Liver (tissue), 9 donors: ENCODE data around the gene AFAP1L2. TPM values are rescaled to one million over a fixed set of nuclear protein-coding genes. Genes with fewer than 3 reads are reported as not detected.

Source experiments
- DNase-seq: peaks from one replicate; pipeline ENCODE4 v3.0.0-alpha.2; 2017; ENCODE audit warnings: low spot score
- H3K27ac ChIP-seq, 2 donors: one replicate each; pipeline ENCODE4 v1.7.0; 2013; ENCODE audit warnings: inconsistent platforms in 2 of 2, low read length in 2 of 2, control low read depth in 1 of 2, low read depth in 1 of 2, mild to moderate bottlenecking in 1 of 2
- H3K27me3 ChIP-seq, 4 donors: one replicate each; pipeline versions ENCODE4 v1.6.1 to v1.7.0; 2013; ENCODE audit warnings: low read length in 3 of 4, inconsistent platforms in 1 of 4, mild to moderate bottlenecking in 1 of 4, moderate library complexity in 1 of 4; ENCODE audit not compliant: control insufficient read depth in 4 of 4, insufficient read depth in 4 of 4
- H3K36me3 ChIP-seq, 4 donors: one replicate each; pipeline versions ENCODE4 v1.6.1 to v1.7.0; 2013; ENCODE audit warnings: low read length in 3 of 4, mild to moderate bottlenecking in 3 of 4, low read depth in 1 of 4, moderate library complexity in 1 of 4; ENCODE audit not compliant: control insufficient read depth in 4 of 4, insufficient read depth in 3 of 4
- H3K4me1 ChIP-seq, 4 donors: one replicate each; pipeline versions ENCODE4 v1.6.1 to v1.7.0; 2013; ENCODE audit warnings: low read length in 3 of 4, mild to moderate bottlenecking in 3 of 4, moderate library complexity in 1 of 4; ENCODE audit not compliant: control insufficient read depth in 4 of 4, insufficient read depth in 4 of 4
- H3K4me3 ChIP-seq, 3 donors: one replicate each; pipeline versions ENCODE4 v1.6.1 to v1.7.0; 2013; ENCODE audit warnings: low read length in 3 of 3, control low read depth in 1 of 3, low read depth in 1 of 3, mild to moderate bottlenecking in 1 of 3
- H3K9ac ChIP-seq, 2 donors: one replicate each; pipeline ENCODE4 v1.7.0; 2013; ENCODE audit warnings: low read length in 2 of 2, mild to moderate bottlenecking in 2 of 2, moderate library complexity in 2 of 2, control low read depth in 1 of 2, low read depth in 1 of 2
- H3K9me3 ChIP-seq, 4 donors: one replicate each; pipeline versions ENCODE4 v1.6.1 to v1.7.0; 2013; ENCODE audit warnings: low read length in 3 of 4; ENCODE audit not compliant: control insufficient read depth in 4 of 4
- EGR1 ChIP-seq, 2 donors: IDR thresholded peaks; 2 replicates each; pipeline ENCODE4 v1.6.1; 2016 to 2018; ENCODE audit warnings: antibody characterized with exemption in 2 of 2, low read depth in 2 of 2
- FOXA1 ChIP-seq: IDR thresholded peaks from 2 replicates; pipeline ENCODE4 v1.6.1; 2016; ENCODE audit warnings: antibody characterized with exemption
- FOXA2 ChIP-seq: IDR thresholded peaks from 2 replicates; pipeline ENCODE4 v1.6.1; 2016; ENCODE audit warnings: antibody characterized with exemption
- HNF4A ChIP-seq, 2 donors: conservative IDR thresholded peaks; 2 replicates each; pipeline ENCODE4 v1.6.1; 2016; ENCODE audit warnings: antibody characterized with exemption in 2 of 2, mild to moderate bottlenecking in 2 of 2
- HNF4G ChIP-seq: IDR thresholded peaks from 2 replicates; pipeline ENCODE4 v1.6.1; 2016; ENCODE audit warnings: antibody characterized with exemption
- JUND ChIP-seq, 2 donors: IDR thresholded peaks; 2 replicates each; pipeline ENCODE4 v1.6.1; 2016; ENCODE audit warnings: antibody characterized with exemption in 2 of 2
- NR2F2 ChIP-seq: IDR thresholded peaks from 2 replicates; pipeline ENCODE4 v1.6.1; 2016; ENCODE audit warnings: antibody characterized with exemption
- RXRA ChIP-seq, 2 donors: IDR thresholded peaks; 2 replicates each; pipeline ENCODE4 v1.6.1; 2017 to 2018; ENCODE audit warnings: antibody characterized with exemption in 2 of 2, mild to moderate bottlenecking in 1 of 2
- SP1 ChIP-seq: IDR thresholded peaks from 2 replicates; pipeline ENCODE4 v1.6.1; 2018; ENCODE audit warnings: antibody characterized with exemption, mild to moderate bottlenecking
- TAF1 ChIP-seq: conservative IDR thresholded peaks from 2 replicates; pipeline ENCODE4 v1.6.1; 2016; ENCODE audit warnings: antibody characterized with exemption, mild to moderate bottlenecking
- YY1 ChIP-seq: IDR thresholded peaks from 2 replicates; pipeline ENCODE4 v1.6.1; 2016; ENCODE audit warnings: antibody characterized with exemption, mild to moderate bottlenecking
- WGBS: extraction: QIAGEN DNeasy Blood & Tissue Kit; methylation state at CpG from one replicate; pipeline ENCODE4 v1.1.7; 2013; 5-methylcytosine and 5-hydroxymethylcytosine counted together
- polyA plus RNA-seq, 2 donors: library from polyadenylated mRNA; stranded (reverse) in 1 of 2; unstranded in 1 of 2; fragments of 200-250 nt in 1 of 2; fragments of >200 nt in 1 of 2; fragmentation: Nextera tagmentation in 1 of 2; extraction: Ambion mirVana in 1 of 2; gene quantifications; one replicate each; pipeline versions ENCODE4 v1.2.1 to v1.2.3, GENCODE V29; 2013 to 2015
- total RNA-seq, 2 donors: library from RNA; depleted of rRNA; stranded (reverse); fragments of >200 nt; gene quantifications; one replicate each; pipeline ENCODE4 v1.2.3, GENCODE V29; 2014
- TF ChIP-seq, protein P1 (sequence below): IDR thresholded peaks from 2 replicates; pipeline ENCODE4 v1.6.1; 2016; ENCODE audit warnings: antibody characterized with exemption
- TF ChIP-seq, protein P2 (sequence below): IDR thresholded peaks from 2 replicates; pipeline ENCODE4 v1.6.1; 2016; ENCODE audit warnings: antibody characterized with exemption
- TF ChIP-seq, protein P3 (sequence below): IDR thresholded peaks from 2 replicates; pipeline ENCODE4 v1.6.1; 2016; ENCODE audit warnings: antibody characterized with exemption
- TF ChIP-seq, protein P4 (sequence below): IDR thresholded peaks from 2 replicates; pipeline ENCODE4 v1.6.1; 2016; ENCODE audit warnings: antibody characterized with exemption, mild to moderate bottlenecking
- donor health status: healthy.
- donor health status: healthy.
- donor health status: healthy.
- donor health status: healthy.
- donor health status: healthy.

AFAP1L2 gene
- total and polyA plus RNA-seq, 4 donors = 0.53 to 1.8 (median 1.3) TPM

DNA sequence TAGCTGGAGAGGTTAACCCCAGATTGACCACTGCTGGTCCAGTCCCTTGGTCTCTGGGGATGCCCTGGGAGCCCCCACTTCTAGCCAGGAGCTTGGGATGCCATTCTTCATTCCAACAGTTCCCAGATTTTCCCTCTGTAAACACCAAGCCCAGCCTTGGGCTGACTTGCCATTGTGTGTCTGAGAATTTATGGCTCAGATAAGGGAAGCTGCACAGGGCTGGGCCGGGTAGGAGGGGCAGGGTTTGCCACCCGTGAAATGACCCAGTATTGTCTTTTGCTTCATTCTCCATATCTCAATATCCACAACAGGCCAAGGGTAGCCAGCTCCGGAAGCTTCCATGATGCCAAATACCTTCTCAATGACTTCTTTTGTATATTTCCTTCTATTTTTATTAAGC is 32.1 kb downstream of the AFAP1L2 start:
- H3K4me3 ChIP-seq = no peak overlapping the region
- TF ChIP-seq HNF4A (conservative IDR thresholded peaks at IDR 0.05) (no peak), FOXA1 (no peak), RXRA (IDR thresholded peaks at IDR 0.05) (no peak)
- TF ChIP-seq, protein P1, sequence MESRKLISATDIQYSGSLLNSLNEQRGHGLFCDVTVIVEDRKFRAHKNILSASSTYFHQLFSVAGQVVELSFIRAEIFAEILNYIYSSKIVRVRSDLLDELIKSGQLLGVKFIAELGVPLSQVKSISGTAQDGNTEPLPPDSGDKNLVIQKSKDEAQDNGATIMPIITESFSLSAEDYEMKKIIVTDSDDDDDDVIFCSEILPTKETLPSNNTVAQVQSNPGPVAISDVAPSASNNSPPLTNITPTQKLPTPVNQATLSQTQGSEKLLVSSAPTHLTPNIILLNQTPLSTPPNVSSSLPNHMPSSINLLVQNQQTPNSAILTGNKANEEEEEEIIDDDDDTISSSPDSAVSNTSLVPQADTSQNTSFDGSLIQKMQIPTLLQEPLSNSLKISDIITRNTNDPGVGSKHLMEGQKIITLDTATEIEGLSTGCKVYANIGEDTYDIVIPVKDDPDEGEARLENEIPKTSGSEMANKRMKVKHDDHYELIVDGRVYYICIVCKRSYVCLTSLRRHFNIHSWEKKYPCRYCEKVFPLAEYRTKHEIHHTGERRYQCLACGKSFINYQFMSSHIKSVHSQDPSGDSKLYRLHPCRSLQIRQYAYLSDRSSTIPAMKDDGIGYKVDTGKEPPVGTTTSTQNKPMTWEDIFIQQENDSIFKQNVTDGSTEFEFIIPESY = no peak
- TF ChIP-seq, protein P2, sequence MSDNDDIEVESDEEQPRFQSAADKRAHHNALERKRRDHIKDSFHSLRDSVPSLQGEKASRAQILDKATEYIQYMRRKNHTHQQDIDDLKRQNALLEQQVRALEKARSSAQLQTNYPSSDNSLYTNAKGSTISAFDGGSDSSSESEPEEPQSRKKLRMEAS = no peak
- H3K27ac ChIP-seq = no peak overlapping the region
- no peaks in the 10 kb centered on the region for H3K36me3 ChIP-seq
- H3K9ac ChIP-seq = no peak overlapping the region
- no peaks in the 10 kb centered on the region for H3K27me3 ChIP-seq
- H3K9me3 ChIP-seq = no peaks in the 10 kb centered on the region
- no peak for DNase-seq
- WGBS = 51% methylated on average over 3 of the region's 3 CpGs
- H3K4me1 ChIP-seq = no peaks in the 10 kb centered on the region

DNA sequence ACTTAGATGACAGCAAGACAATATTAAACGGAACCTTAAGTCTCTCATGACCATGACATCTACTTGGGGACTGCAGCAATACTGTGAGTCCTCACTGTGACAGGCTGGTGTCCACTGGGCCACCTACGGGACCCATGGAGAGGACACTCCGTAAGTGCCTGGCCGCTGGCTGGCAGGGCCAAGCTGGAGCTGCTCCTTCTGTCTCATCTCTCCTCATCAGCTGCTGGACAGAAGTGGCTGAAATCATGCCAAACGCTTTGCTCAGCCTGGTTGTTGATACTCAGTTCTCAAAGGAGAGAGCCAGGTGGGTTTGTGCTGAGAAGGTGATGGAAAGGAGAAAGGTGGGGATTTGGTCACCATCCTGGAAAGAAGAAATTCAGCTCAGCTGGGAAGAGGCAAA is 33.3 kb downstream of the AFAP1L2 start:
- DNase-seq = no peak
- no peaks in the 10 kb centered on the region for H3K27me3 ChIP-seq
- TF ChIP-seq, protein P3, sequence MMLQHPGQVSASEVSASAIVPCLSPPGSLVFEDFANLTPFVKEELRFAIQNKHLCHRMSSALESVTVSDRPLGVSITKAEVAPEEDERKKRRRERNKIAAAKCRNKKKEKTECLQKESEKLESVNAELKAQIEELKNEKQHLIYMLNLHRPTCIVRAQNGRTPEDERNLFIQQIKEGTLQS = no peak
- TF ChIP-seq TAF1 (no peak), SP1 (no peak), HNF4A (conservative IDR thresholded peaks at IDR 0.05) (no peak), EGR1 (IDR thresholded peaks at IDR 0.05; ENCODE audit: low read depth in 2 of 2) (no peak), FOXA2 (no peak)
- TF ChIP-seq, protein P4, sequence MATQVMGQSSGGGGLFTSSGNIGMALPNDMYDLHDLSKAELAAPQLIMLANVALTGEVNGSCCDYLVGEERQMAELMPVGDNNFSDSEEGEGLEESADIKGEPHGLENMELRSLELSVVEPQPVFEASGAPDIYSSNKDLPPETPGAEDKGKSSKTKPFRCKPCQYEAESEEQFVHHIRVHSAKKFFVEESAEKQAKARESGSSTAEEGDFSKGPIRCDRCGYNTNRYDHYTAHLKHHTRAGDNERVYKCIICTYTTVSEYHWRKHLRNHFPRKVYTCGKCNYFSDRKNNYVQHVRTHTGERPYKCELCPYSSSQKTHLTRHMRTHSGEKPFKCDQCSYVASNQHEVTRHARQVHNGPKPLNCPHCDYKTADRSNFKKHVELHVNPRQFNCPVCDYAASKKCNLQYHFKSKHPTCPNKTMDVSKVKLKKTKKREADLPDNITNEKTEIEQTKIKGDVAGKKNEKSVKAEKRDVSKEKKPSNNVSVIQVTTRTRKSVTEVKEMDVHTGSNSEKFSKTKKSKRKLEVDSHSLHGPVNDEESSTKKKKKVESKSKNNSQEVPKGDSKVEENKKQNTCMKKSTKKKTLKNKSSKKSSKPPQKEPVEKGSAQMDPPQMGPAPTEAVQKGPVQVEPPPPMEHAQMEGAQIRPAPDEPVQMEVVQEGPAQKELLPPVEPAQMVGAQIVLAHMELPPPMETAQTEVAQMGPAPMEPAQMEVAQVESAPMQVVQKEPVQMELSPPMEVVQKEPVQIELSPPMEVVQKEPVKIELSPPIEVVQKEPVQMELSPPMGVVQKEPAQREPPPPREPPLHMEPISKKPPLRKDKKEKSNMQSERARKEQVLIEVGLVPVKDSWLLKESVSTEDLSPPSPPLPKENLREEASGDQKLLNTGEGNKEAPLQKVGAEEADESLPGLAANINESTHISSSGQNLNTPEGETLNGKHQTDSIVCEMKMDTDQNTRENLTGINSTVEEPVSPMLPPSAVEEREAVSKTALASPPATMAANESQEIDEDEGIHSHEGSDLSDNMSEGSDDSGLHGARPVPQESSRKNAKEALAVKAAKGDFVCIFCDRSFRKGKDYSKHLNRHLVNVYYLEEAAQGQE = no peak
- no peaks in the 10 kb centered on the region for H3K36me3 ChIP-seq
- no peak overlapping the region for H3K27ac ChIP-seq
- H3K9me3 ChIP-seq = no peaks in the 10 kb centered on the region
- WGBS = 88% methylated on average over 5 of the region's 5 CpGs
- no peak overlapping the region for H3K9ac ChIP-seq
- H3K4me3 ChIP-seq = no peak overlapping the region
- no peaks in the 10 kb centered on the region for H3K4me1 ChIP-seq

DNA sequence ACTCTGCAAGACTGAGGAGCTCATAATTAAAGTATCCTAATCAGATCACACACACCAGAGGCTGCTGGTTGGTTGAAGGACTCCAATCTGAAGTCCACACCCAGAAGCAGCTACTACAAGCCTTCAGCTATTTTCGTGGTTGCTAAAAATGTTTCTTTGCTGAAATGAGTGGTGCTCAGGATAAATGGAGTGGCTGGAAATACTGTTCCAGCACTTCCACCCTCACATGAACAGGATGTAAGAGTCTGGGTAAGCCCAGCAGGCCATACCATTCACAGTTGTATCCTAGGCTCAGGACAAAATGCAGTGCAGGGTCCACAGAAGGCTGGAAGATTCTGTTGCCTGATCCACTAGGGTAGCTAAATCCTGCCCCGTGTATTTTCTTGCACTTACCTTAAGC is 34.1 kb downstream of the AFAP1L2 start:
- Histone ChIP-seq H3K9me3 (no peaks in the 10 kb centered on the region), H3K4me3 (no peak overlapping the region), H3K9ac (no peak overlapping the region), H3K27me3 (no peaks in the 10 kb centered on the region), H3K4me1 (no peaks in the 10 kb centered on the region), H3K27ac (no peak overlapping the region), H3K36me3 (no peaks in the 10 kb centered on the region)
- TF ChIP-seq, protein P4 = no peak
- TF ChIP-seq HNF4G = no peak
- TF ChIP-seq YY1 = no peak
- TF ChIP-seq JUND (IDR thresholded peaks at IDR 0.05) = no peak
- TF ChIP-seq TAF1 = no peak
- TF ChIP-seq HNF4A (conservative IDR thresholded peaks at IDR 0.05) = no peak
- TF ChIP-seq, protein P2 = no peak
- TF ChIP-seq NR2F2 = no peak
- TF ChIP-seq FOXA1 = no peak
- no peak for TF ChIP-seq SP1
- DNase-seq = no peak
- WGBS = 62% methylated on average over 2 of the region's 2 CpGs
